PC-9 (cell line): ENCODE data around the gene NRGN. TPM values are rescaled to one million over a fixed set of nuclear protein-coding genes. Genes with fewer than 3 reads are reported as not detected.

Experiments used
- BruUV-seq: library from RNA; stranded (reverse); fragments of 400-500 nt; replicated peaks from 2 replicates; lab custom pipeline; 2021; lab: Mats Ljungman, UMichigan
- CTCF ChIA-PET: fragments of 300-600 bp; sonication (Branson Sonifier 250); formaldehyde crosslinking; loops from one replicate; lab custom pipeline; 2022; ENCODE audit warnings: antibody characterized with exemption; lab: Charles Lee
- POLR2A ChIA-PET: fragments of 300-600 bp; sonication (Branson Sonifier 250); formaldehyde crosslinking; loops from one replicate; lab custom pipeline; 2022; ENCODE audit warnings: antibody characterized with exemption; ENCODE audit not compliant: unreplicated experiment; lab: Charles Lee
- DNase-seq, 2 experiments: peaks; one replicate each; pipeline versions ENCODE4 v3.0.0 to v3.0.0-alpha.2; 2015 to 2022; ENCODE audit warnings: mixed read lengths in 1 of 2
- H2AFZ ChIP-seq: fragments of 200-600 bp; sonication (generic); 2 replicates; pipeline ENCODE4 v1.8.1; 2017; ENCODE audit warnings: antibody characterized with exemption
- H3F3A ChIP-seq: fragments of 200-600 bp; sonication (generic); 2 replicates; pipeline ENCODE4 v1.8.1; 2017; ENCODE audit warnings: antibody characterized with exemption, mild to moderate bottlenecking, low read depth; ENCODE audit not compliant: insufficient read depth
- H3K27ac ChIP-seq: fragments of 200-600 bp; sonication (generic); 2 replicates; pipeline ENCODE4 v1.6.1; 2016; ENCODE audit warnings: mixed run types
- H3K27me3 ChIP-seq: fragments of 200-600 bp; sonication (generic); 2 replicates; pipeline ENCODE4 v1.6.1; 2016; ENCODE audit warnings: low read depth, mixed run types; ENCODE audit not compliant: insufficient read depth
- H3K36me3 ChIP-seq: fragments of 200-600 bp; sonication (generic); 2 replicates; pipeline ENCODE4 v1.6.1; 2016; ENCODE audit warnings: low read depth, mixed run types
- H3K4me1 ChIP-seq: fragments of 200-600 bp; sonication (generic); replicated peaks from 2 replicates; pipeline ENCODE4 v1.6.1; 2016; ENCODE audit warnings: mixed run types; ENCODE audit not compliant: insufficient read depth
- H3K4me2 ChIP-seq: fragments of 200-600 bp; sonication (generic); 2 replicates; pipeline ENCODE4 v1.6.1; 2017; ENCODE audit warnings: mixed run types
- H3K4me3 ChIP-seq: fragments of 200-600 bp; sonication (generic); 2 replicates; pipeline ENCODE4 v1.6.1; 2016; ENCODE audit warnings: mixed run types
- H3K79me2 ChIP-seq: fragments of 200-600 bp; sonication (generic); 2 replicates; pipeline ENCODE4 v1.6.1; 2017; ENCODE audit warnings: low read depth, mixed run types
- H3K9me2 ChIP-seq: fragments of 200-600 bp; sonication (generic); 2 replicates; pipeline ENCODE4 v1.8.1; 2017; ENCODE audit warnings: mild to moderate bottlenecking; ENCODE audit not compliant: insufficient read depth
- H3K9me3 ChIP-seq: fragments of 200-600 bp; sonication (generic); 2 replicates; pipeline ENCODE4 v1.8.1; 2016; ENCODE audit warnings: low read depth; ENCODE audit not compliant: insufficient read depth
- H4K20me1 ChIP-seq: fragments of 200-600 bp; sonication (generic); 2 replicates; pipeline ENCODE4 v1.8.1; 2017; ENCODE audit not compliant: insufficient read depth
- EZH2 ChIP-seq: fragments of 200-600 bp; sonication (generic); IDR thresholded peaks from 2 replicates; pipeline ENCODE4 v1.8.0; 2017; ENCODE audit warnings: antibody characterized with exemption, low read depth
- intact Hi-C: fragments of 100-400 bp; cut with micrococcal nuclease; formaldehyde crosslinking; loops from one replicate; pipeline ENCODE4 v1.10.0; 2022; ENCODE audit not compliant: unreplicated experiment
- total RNA-seq: library from RNA; stranded (reverse); gene quantifications from 2 replicates; pipeline ENCODE4 v1.2.3, GENCODE V29; 2021
- TF ChIP-seq, protein P1 (sequence below): fragments of 200-600 bp; sonication (generic); conservative IDR thresholded peaks from 2 replicates; pipeline ENCODE4 v1.6.1; 2017; ENCODE audit warnings: mixed run types, antibody characterized with exemption, mild to moderate bottlenecking, moderate library complexity

Gene NRGN
- total RNA-seq, 1 experiment from 2014 or later, result 10.2 TPM

DNA sequence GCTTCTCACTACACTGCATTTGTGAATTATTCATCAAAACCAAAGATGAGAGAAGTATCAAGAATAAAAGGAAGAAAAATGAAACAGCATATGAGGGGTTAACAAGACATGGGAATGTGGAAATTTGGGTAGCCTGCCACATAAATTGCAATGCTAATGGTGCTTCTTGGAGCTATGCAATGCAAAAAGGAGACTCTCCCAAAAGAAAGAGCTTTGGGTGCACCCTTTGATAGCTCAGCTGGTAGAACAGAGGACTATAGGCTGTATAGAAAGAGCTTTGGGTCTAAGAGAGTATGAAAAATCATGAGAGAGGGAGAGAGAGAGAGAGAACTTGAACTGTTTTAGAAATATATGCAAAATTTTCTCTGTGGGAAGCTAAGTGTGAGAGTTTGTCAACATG lies 39.7 kb upstream of the NRGN start:
- no peak overlapping the region for H3K4me2 ChIP-seq
- intact Hi-C loops, result no loop called here
- no peaks in the 10 kb centered on the region for H4K20me1 ChIP-seq
- no peaks in the 10 kb centered on the region for H3K4me1 ChIP-seq
- DNase-seq, result no peak
- H3K9me3 ChIP-seq, result no peaks in the 10 kb centered on the region
- H3K27ac ChIP-seq, result no peak overlapping the region
- TF ChIP-seq, protein P1, sequence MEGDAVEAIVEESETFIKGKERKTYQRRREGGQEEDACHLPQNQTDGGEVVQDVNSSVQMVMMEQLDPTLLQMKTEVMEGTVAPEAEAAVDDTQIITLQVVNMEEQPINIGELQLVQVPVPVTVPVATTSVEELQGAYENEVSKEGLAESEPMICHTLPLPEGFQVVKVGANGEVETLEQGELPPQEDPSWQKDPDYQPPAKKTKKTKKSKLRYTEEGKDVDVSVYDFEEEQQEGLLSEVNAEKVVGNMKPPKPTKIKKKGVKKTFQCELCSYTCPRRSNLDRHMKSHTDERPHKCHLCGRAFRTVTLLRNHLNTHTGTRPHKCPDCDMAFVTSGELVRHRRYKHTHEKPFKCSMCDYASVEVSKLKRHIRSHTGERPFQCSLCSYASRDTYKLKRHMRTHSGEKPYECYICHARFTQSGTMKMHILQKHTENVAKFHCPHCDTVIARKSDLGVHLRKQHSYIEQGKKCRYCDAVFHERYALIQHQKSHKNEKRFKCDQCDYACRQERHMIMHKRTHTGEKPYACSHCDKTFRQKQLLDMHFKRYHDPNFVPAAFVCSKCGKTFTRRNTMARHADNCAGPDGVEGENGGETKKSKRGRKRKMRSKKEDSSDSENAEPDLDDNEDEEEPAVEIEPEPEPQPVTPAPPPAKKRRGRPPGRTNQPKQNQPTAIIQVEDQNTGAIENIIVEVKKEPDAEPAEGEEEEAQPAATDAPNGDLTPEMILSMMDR, result no peak
- TF ChIP-seq EZH2, result no peak
- H3F3A ChIP-seq, result no peaks in the 10 kb centered on the region
- ChIA-PET CTCF (no interaction called here), POLR2A (no interaction called here)
- no peaks in the 10 kb centered on the region; the same call in 1 of the 2 replicates for H3K9me2 ChIP-seq
- no peak overlapping the region for H2AFZ ChIP-seq
- no peaks in the 10 kb centered on the region for H3K27me3 ChIP-seq
- H3K4me3 ChIP-seq, result no peak overlapping the region
- BruUV-seq, result no TSS peak
- H3K36me3 ChIP-seq, result no peaks in the 10 kb centered on the region
- H3K79me2 ChIP-seq, result no peaks in the 10 kb centered on the region

DNA sequence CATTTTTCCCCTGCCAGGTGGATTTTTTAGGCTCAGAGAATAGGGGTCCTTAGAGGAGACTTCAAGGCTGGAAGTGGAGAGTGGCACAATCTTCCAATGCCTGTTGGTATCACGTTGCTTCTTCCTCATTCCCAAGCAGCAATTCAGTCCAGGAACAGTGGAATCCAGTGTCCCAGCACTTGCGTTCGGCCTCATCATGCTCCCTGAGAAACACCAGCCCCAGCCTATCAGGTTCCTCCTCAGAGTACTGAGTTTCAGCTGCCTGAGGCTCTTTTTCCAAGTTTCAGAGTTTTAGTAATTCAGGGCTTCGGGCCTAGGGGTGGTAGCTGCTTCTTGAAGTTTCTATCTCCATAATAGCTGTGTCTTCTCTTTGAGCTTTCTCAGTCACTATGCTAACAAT lies 31.9 kb upstream of the NRGN start:
- H3K79me2 ChIP-seq, result no peaks in the 10 kb centered on the region
- H3K4me2 ChIP-seq, result 0 out of 2 replicates have a peak overlapping the region, but pooled peaks have one; percentile 3
- H3K9me3 ChIP-seq, result no peaks in the 10 kb centered on the region
- ChIA-PET CTCF (no interaction called here), POLR2A (no interaction called here)
- H3K27ac ChIP-seq, result no peak overlapping the region
- no peaks in the 10 kb centered on the region for H3K9me2 ChIP-seq
- H3K4me3 ChIP-seq, result no peak overlapping the region
- DNase-seq, result peak; percentile 8 to 46
- peak overlapping the region; percentile 43 for H2AFZ ChIP-seq
- no peaks in the 10 kb centered on the region for H3K36me3 ChIP-seq
- BruUV-seq, result no TSS peak
- TF ChIP-seq, protein P1, result no peak
- no peak for TF ChIP-seq EZH2
- no peaks in the 10 kb centered on the region for H3K27me3 ChIP-seq
- no peaks in the 10 kb centered on the region for H4K20me1 ChIP-seq
- H3K4me1 ChIP-seq, result no peaks in the 10 kb centered on the region
- intact Hi-C loops, result no loop called here
- no peaks in the 10 kb centered on the region for H3F3A ChIP-seq

DNA sequence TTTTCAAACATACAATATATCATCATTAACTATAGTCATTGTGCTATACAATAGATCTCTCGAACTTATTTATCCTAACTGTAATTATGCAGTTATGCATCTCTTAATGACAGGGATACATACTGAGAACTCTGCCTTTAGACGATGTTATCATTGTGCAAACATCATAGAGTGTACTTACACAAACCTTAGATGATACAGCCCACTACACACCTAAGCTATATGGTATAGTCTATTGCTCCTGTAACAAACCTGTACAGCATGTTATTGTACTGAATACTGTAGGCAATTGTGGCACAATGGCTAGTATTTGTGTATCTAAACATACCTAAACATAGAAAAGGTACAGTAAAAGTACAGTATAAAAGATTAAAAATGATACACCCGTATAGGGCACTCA lies 27.4 kb upstream of the NRGN start:
- no TSS peak for BruUV-seq
- Histone ChIP-seq H3K36me3 (no peaks in the 10 kb centered on the region), H3K9me3 (no peaks in the 10 kb centered on the region), H3K79me2 (no peaks in the 10 kb centered on the region), H3K4me1 (no peaks in the 10 kb centered on the region), H3K4me2 (no peak overlapping the region), H3K9me2 (no peaks in the 10 kb centered on the region), H3K27me3 (peaks cover 2% of the 10 kb centered on the region), H3K4me3 (no peak overlapping the region), H3K27ac (no peak overlapping the region), H4K20me1 (no peaks in the 10 kb centered on the region), H3F3A (no peaks in the 10 kb centered on the region), H2AFZ (no peak overlapping the region)
- CTCF ChIA-PET, result no interaction called here
- POLR2A ChIA-PET, result no interaction called here
- no peak for DNase-seq
- TF ChIP-seq, protein P1, result no peak
- TF ChIP-seq EZH2, result no peak
- intact Hi-C loops, result no loop called here
